Hematopoietic multipotent progenitor cell (in vitro differentiated cells): ENCODE measurements around the gene CSRP1. TPM values are rescaled to one million over a fixed set of nuclear protein-coding genes. Genes with fewer than 3 reads are reported as not detected.

Experiments
- DNase-seq, 3 donors: peaks; one replicate each; pipeline ENCODE4 v3.0.0-alpha.2; 2011 to 2015; ENCODE audit warnings: low read depth in 2 of 3, low spot score in 2 of 3
- total RNA-seq: library from RNA; depleted of rRNA; stranded (reverse); fragments of >200 nt; gene quantifications from one replicate; pipeline ENCODE4 v1.2.3, GENCODE V29; 2012

The CSRP1 gene
- total RNA-seq, 1 donor, result 128 TPM

GRCh38 chr1:201461645-201462441 lies 45.1 kb downstream of the CSRP1 start:
- DNase-seq, result no peak

GRCh38 chr1:201460814-201461644 lies 45.9 kb downstream of the CSRP1 start:
- no peak for DNase-seq

GRCh38 chr1:201459775-201460174 lies 47.1 kb downstream of the CSRP1 start:
- no peak for DNase-seq

- no peak for DNase-seq
Observed at GRCh38 chr1:201459052-201459451, 47.9 kb downstream of the CSRP1 start.

- DNase-seq, result no peak
Observed at GRCh38 chr1:201457508-201457960, 49.4 kb downstream of the CSRP1 start.

- peak in 1 of 3 donors; percentile 54 for DNase-seq
Observed at GRCh38 chr1:201456499-201457309, 50.2 kb downstream of the CSRP1 start.

- DNase-seq, result no peak
Observed at GRCh38 chr1:201455098-201455497, 51.8 kb downstream of the CSRP1 start.

- DNase-seq, result no peak
Observed at GRCh38 chr1:201454608-201455007, 52.3 kb downstream of the CSRP1 start.

GRCh38 chr1:201452866-201453265 lies 54.1 kb downstream of the CSRP1 start:
- DNase-seq, result no peak

GRCh38 chr1:201450721-201451291 lies 56.1 kb downstream of the CSRP1 start:
- peak in 2 of 3 donors; percentile 67 to 83 for DNase-seq

- no peak for DNase-seq
Observed at GRCh38 chr1:201448990-201449389, 57.9 kb downstream of the CSRP1 start.

GRCh38 chr1:201447903-201448871 lies 58.7 kb downstream of the CSRP1 start:
- DNase-seq, result peak; percentile 24 to 71 (median 67)

- no peak for DNase-seq
Observed at GRCh38 chr1:201445310-201445709, 61.6 kb downstream of the CSRP1 start.

GRCh38 chr1:201444792-201445191 lies 62.1 kb downstream of the CSRP1 start:
- no peak for DNase-seq

- DNase-seq, result no peak
Observed at GRCh38 chr1:201443747-201444146, 63.2 kb downstream of the CSRP1 start.

GRCh38 chr1:201436969-201437368 lies 70.0 kb downstream of the CSRP1 start:
- DNase-seq, result no peak

GRCh38 chr1:201436393-201436792 lies 70.5 kb downstream of the CSRP1 start:
- DNase-seq, result no peak

GRCh38 chr1:201434266-201434665 lies 72.7 kb downstream of the CSRP1 start:
- no peak for DNase-seq

- no peak for DNase-seq
Observed at GRCh38 chr1:201433609-201434008, 73.3 kb downstream of the CSRP1 start.
